ENCODE data around the gene METTL16.

GRCh38 chr17:2440930-2441329 lies 70.8 kb downstream of the METTL16 start:
- TF ChIP-seq CTCF (conservative IDR thresholded peaks at IDR 0.05; ENCODE audit: low read depth in 2 of 2) (no peak), REST (IDR thresholded peaks at IDR 0.05; ENCODE audit: unreplicated experiment) (no peak), EZH2 (IDR thresholded peaks at IDR 0.05; ENCODE audit: low read depth, unreplicated experiment) (no peak), EZH2phosphoT487 (IDR thresholded peaks at IDR 0.05; ENCODE audit: unreplicated experiment) (no peak), POLR2AphosphoS5 (IDR thresholded peaks at IDR 0.05; ENCODE audit: low read depth) (no peak), CREB1 (CRISPR knock-in tag; IDR thresholded peaks at IDR 0.05; ENCODE audit: low read depth) (no peak), JUNB (IDR thresholded peaks at IDR 0.05; ENCODE audit: unreplicated experiment) (no peak), ETS1 (IDR thresholded peaks at IDR 0.05) (no peak), ZNF114 (CRISPR knock-in tag; IDR thresholded peaks at IDR 0.05) (no peak), STAT1 (IDR thresholded peaks at IDR 0.05; ENCODE audit: unreplicated experiment) (no peak)

Measured in GM23338 (cell line).